ENCODE results near the gene TRMT5. TPM values are rescaled to one million over a fixed set of nuclear protein-coding genes. Genes with fewer than 3 reads are reported as not detected.

Gene TRMT5
- total RNA-seq, 1 experiment from 2014 or later: 17.6 TPM

DNA sequence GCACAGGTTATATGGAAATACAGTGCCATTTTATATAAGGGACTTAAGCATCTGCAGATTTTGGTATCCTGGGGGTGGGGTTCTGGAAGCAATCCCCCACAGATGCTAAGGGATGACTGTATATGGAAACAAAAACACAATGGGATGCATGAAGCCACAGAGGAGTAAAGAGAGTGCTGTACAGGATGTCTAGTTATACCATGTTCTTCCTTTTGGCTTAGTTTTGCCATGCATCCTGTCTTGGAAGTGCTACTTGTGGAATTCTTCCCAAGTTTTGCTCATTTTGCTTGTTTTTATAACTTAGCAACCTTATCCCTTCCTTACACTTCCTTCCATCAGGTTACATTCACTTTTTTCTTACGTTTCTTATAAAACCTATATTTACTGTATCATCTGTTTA lies 55.6 kb downstream of the TRMT5 start:
- ChIA-PET CTCF (no interaction called here), POLR2A (no interaction called here)
- no peak for DNase-seq (ENCODE audit: low spot score)
- Mint-ChIP-seq H3K36me3 (no peaks in the 10 kb centered on the region), H3K4me3 (no peak overlapping the region), H3K27me3 (ENCODE audit: low read depth) (no peaks in the 10 kb centered on the region), H3K27ac (no peak overlapping the region), H3K9me3 (no peaks in the 10 kb centered on the region), H3K4me1 (no peaks in the 10 kb centered on the region)
- TF ChIP-seq, protein P1, sequence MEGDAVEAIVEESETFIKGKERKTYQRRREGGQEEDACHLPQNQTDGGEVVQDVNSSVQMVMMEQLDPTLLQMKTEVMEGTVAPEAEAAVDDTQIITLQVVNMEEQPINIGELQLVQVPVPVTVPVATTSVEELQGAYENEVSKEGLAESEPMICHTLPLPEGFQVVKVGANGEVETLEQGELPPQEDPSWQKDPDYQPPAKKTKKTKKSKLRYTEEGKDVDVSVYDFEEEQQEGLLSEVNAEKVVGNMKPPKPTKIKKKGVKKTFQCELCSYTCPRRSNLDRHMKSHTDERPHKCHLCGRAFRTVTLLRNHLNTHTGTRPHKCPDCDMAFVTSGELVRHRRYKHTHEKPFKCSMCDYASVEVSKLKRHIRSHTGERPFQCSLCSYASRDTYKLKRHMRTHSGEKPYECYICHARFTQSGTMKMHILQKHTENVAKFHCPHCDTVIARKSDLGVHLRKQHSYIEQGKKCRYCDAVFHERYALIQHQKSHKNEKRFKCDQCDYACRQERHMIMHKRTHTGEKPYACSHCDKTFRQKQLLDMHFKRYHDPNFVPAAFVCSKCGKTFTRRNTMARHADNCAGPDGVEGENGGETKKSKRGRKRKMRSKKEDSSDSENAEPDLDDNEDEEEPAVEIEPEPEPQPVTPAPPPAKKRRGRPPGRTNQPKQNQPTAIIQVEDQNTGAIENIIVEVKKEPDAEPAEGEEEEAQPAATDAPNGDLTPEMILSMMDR (IDR thresholded peaks at IDR 0.05): no peak
- no peak for TF ChIP-seq RELA (CRISPR knock-in tag; IDR thresholded peaks at IDR 0.05; ENCODE audit: borderline replicate concordance)
- TF ChIP-seq, protein P2, sequence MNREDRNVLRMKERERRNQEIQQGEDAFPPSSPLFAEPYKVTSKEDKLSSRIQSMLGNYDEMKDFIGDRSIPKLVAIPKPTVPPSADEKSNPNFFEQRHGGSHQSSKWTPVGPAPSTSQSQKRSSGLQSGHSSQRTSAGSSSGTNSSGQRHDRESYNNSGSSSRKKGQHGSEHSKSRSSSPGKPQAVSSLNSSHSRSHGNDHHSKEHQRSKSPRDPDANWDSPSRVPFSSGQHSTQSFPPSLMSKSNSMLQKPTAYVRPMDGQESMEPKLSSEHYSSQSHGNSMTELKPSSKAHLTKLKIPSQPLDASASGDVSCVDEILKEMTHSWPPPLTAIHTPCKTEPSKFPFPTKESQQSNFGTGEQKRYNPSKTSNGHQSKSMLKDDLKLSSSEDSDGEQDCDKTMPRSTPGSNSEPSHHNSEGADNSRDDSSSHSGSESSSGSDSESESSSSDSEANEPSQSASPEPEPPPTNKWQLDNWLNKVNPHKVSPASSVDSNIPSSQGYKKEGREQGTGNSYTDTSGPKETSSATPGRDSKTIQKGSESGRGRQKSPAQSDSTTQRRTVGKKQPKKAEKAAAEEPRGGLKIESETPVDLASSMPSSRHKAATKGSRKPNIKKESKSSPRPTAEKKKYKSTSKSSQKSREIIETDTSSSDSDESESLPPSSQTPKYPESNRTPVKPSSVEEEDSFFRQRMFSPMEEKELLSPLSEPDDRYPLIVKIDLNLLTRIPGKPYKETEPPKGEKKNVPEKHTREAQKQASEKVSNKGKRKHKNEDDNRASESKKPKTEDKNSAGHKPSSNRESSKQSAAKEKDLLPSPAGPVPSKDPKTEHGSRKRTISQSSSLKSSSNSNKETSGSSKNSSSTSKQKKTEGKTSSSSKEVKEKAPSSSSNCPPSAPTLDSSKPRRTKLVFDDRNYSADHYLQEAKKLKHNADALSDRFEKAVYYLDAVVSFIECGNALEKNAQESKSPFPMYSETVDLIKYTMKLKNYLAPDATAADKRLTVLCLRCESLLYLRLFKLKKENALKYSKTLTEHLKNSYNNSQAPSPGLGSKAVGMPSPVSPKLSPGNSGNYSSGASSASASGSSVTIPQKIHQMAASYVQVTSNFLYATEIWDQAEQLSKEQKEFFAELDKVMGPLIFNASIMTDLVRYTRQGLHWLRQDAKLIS (CRISPR knock-in tag; IDR thresholded peaks at IDR 0.05; ENCODE audit: borderline replicate concordance): no peak
- TF ChIP-seq SP1 (CRISPR knock-in tag; conservative IDR thresholded peaks at IDR 0.05): no peak
- TF ChIP-seq ZNF263 (CRISPR knock-in tag; IDR thresholded peaks at IDR 0.05; ENCODE audit: low read depth): no peak
- no peak for TF ChIP-seq TEAD1 (CRISPR knock-in tag; IDR thresholded peaks at IDR 0.05)
- no peak for TF ChIP-seq HMGXB4 (CRISPR knock-in tag; IDR thresholded peaks at IDR 0.05)
- TF ChIP-seq STAT6 (CRISPR knock-in tag; conservative IDR thresholded peaks at IDR 0.05; ENCODE audit: low read depth): no peak
- no peak for TF ChIP-seq ESRRA (CRISPR knock-in tag; IDR thresholded peaks at IDR 0.05; ENCODE audit: borderline replicate concordance)
- TF ChIP-seq ZNF232 (CRISPR knock-in tag; IDR thresholded peaks at IDR 0.05): no peak
- no peak for TF ChIP-seq TCF7 (CRISPR knock-in tag; IDR thresholded peaks at IDR 0.05; ENCODE audit: low read depth)
- no peak for TF ChIP-seq CBFB (CRISPR knock-in tag; IDR thresholded peaks at IDR 0.05; ENCODE audit: low read depth)
- TF ChIP-seq, protein P3, sequence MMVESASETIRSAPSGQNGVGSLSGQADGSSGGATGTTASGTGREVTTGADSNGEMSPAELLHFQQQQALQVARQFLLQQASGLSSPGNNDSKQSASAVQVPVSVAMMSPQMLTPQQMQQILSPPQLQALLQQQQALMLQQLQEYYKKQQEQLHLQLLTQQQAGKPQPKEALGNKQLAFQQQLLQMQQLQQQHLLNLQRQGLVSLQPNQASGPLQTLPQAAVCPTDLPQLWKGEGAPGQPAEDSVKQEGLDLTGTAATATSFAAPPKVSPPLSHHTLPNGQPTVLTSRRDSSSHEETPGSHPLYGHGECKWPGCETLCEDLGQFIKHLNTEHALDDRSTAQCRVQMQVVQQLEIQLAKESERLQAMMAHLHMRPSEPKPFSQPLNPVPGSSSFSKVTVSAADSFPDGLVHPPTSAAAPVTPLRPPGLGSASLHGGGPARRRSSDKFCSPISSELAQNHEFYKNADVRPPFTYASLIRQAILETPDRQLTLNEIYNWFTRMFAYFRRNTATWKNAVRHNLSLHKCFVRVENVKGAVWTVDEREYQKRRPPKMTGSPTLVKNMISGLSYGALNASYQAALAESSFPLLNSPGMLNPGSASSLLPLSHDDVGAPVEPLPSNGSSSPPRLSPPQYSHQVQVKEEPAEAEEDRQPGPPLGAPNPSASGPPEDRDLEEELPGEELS (CRISPR knock-in tag; IDR thresholded peaks at IDR 0.05): no peak
- TF ChIP-seq, protein P4, sequence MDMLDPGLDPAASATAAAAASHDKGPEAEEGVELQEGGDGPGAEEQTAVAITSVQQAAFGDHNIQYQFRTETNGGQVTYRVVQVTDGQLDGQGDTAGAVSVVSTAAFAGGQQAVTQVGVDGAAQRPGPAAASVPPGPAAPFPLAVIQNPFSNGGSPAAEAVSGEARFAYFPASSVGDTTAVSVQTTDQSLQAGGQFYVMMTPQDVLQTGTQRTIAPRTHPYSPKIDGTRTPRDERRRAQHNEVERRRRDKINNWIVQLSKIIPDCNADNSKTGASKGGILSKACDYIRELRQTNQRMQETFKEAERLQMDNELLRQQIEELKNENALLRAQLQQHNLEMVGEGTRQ (CRISPR knock-in tag; IDR thresholded peaks at IDR 0.05): no peak
- no peak for TF ChIP-seq NFYB (CRISPR knock-in tag; conservative IDR thresholded peaks at IDR 0.05; ENCODE audit: low read depth)
- no peak for TF ChIP-seq GTF2I (CRISPR knock-in tag; conservative IDR thresholded peaks at IDR 0.05)
- no peak for TF ChIP-seq SMAD3 (CRISPR knock-in tag; IDR thresholded peaks at IDR 0.05; ENCODE audit: borderline replicate concordance)
- TF ChIP-seq JAZF1 (CRISPR knock-in tag; IDR thresholded peaks at IDR 0.05): no peak
- no peak for TF ChIP-seq ATF6 (CRISPR knock-in tag; IDR thresholded peaks at IDR 0.05)
- TF ChIP-seq NFE2L1 (CRISPR knock-in tag; IDR thresholded peaks at IDR 0.05): no peak
- no peak for ATAC-seq

Data from WTC11 (cell line).